ENCODE data around the gene ARMC7.
"Not testable (repeated sequence)": the region's sequence is repeated elsewhere in the genome, so short reads cannot be mapped to it uniquely, and the experiment has no call there.

ARMC7 gene

GRCh38 chr17:75103601-75104554 lies 5.9 kb upstream of the ARMC7 start:
- DNase-seq: no peak

DNA sequence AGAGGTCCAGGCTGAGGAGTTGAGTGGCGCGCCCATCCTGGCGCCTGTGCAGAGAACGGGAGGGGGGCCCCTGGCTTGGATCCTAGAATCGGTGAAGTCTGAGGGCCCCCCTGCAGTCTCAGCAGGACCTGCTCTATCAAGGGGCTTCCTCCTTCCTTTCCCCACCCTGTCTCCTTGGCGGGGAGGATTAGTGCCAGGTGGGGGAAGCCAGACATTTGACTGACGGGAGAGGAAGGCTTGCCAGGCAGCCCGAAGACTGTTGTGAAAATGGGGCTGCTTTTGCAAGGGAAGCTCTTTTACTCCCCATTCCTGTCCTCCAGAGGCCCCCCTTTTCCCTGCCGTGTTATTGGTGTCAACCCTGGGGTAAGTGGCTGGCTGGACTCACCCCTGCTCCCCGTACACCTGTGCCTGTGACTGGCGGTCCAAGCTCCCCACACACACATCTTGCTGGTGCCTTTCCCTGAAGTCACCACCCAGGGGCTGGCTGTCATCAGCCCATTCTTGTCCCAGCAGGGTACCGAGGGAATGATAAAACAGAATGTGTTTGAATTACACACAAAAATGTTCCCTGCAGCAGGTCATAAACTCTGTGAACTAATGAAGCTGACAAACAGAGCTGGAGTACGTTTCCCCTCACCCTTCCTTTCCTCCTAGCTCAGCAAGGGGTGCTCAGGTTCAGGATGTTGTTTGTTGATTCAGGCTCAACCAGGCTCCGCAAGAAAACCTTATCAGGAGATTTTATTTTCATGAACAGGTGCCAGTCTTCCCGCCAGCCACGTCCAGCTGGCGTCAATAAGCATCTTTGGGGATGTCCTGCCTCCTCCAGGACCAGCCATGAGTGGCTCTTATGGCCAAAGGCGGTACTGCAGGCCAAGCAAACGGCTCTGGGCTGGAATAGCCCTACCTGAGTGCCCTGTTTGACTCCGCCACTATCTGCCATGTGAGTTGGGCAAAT lies 4.4 kb upstream of the ARMC7 start:
- peak; percentile 69 for DNase-seq

GRCh38 chr17:75108193-75108592 lies 1.6 kb upstream of the ARMC7 start:
- no peak for DNase-seq

DNA sequence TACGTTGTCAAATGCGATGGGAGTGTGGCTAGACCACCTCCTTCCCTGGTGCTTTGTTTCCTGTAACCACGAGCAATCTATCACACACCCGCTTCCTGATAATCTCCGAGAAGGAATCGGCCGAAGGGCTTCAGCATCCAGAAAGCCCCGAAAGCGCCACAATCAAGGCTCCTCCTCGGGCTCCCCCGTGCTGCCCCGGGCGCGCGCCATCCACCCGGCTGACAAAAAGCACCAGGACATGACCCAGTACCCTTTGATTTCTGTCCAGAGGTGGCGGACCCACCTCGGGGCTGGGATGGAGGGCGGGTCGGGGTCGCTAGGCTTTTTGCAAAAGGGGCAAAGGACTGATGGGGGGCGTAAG lies 743 bp upstream of the ARMC7 start:
- no peak for DNase-seq

- DNase-seq: no peak
These were observed 617 bp downstream of the ARMC7 start for GRCh38 chr17:75110234-75110937.

GRCh38 chr17:75111777-75112335 lies 2.1 kb downstream of the ARMC7 start:
- no peak for DNase-seq

- DNase-seq: peak; percentile 79
These were observed 4.2 kb downstream of the ARMC7 start for GRCh38 chr17:75113798-75114551.

GRCh38 chr17:75114552-75115314 lies 5.0 kb downstream of the ARMC7 start:
- no peak for DNase-seq

GRCh38 chr17:75115555-75115954 lies 5.8 kb downstream of the ARMC7 start:
- DNase-seq: no peak

DNA sequence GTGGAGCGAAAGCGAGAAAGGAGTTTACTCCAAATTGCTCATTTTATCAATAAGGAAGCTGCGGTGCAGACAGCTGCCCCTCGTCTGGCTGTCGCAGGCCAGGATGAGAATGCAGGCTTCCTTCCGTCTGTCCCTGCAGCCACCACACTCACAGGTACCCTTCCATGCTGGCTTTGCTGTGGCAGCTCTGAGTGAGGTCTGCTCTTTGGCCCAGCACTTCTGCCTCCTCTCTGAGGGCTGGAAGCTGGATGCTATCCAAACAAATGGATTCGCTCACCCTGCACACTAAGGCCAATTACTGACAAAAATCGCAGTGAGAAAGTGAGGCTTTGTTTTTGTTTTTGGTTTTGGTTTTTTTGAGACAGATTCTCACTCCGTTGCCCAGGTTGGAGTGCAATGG lies 7.0 kb downstream of the ARMC7 start:
- DNase-seq: no peak

GRCh38 chr17:75118307-75118706 lies 8.5 kb downstream of the ARMC7 start:
- no peak for DNase-seq

- no peak for DNase-seq
These were observed 14.5 kb downstream of the ARMC7 start for GRCh38 chr17:75124041-75124818.

DNA sequence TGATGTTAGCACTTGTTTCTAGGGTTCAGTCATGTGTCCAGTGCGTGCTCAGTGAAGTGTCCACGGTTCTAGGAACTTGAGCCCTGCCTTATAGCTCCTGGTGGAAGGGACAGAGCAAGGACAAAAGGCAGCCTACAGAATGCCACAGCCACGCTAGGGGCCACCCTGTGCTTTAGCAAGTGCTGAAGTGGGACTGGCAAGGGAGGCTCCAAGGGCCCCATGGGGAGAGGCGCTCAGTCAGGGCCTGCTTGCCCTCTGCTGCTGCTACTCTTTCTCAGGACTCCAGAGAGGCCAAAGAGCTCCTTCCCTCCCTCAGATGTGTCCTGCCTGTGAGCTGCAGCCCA lies 15.0 kb downstream of the ARMC7 start:
- no peak for DNase-seq

GRCh38 chr17:75125984-75126383 lies 16.2 kb downstream of the ARMC7 start:
- DNase-seq: no peak

- DNase-seq: no peak
These were observed 17.2 kb downstream of the ARMC7 start for GRCh38 chr17:75126954-75127353.

- not testable (repeated sequence) for DNase-seq
These were observed 18.2 kb downstream of the ARMC7 start for GRCh38 chr17:75127936-75128335.

GRCh38 chr17:75128694-75129505 lies 19.1 kb downstream of the ARMC7 start:
- no peak for DNase-seq

DNA sequence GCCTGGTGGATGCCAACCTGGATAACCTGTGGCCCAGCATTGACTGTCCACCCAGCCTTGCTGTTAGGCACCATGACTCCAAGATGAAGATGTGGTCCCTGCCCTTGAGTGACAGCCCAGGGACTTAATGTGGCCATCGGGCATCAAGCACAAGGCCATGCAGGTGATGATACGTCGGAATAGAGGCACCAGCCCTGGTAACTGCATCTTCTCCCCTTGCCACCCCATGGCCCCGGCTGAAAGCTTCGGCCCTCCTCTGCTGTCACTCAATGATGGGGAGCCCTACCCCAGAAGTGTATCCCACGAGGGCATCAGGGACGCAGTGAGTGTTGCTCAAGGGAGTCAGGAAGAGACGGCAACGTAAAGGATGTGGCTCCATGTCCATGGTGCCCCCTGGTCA lies 19.8 kb downstream of the ARMC7 start:
- no peak for DNase-seq

- DNase-seq: no peak
These were observed 20.4 kb downstream of the ARMC7 start for GRCh38 chr17:75130059-75130631.
